ENCODE measurements around the gene GLDC. TPM values are rescaled to one million over a fixed set of nuclear protein-coding genes. Genes with fewer than 3 reads are reported as not detected.

The GLDC gene
- total RNA-seq, 1 donor from 2014 or later: 100 TPM

DNA sequence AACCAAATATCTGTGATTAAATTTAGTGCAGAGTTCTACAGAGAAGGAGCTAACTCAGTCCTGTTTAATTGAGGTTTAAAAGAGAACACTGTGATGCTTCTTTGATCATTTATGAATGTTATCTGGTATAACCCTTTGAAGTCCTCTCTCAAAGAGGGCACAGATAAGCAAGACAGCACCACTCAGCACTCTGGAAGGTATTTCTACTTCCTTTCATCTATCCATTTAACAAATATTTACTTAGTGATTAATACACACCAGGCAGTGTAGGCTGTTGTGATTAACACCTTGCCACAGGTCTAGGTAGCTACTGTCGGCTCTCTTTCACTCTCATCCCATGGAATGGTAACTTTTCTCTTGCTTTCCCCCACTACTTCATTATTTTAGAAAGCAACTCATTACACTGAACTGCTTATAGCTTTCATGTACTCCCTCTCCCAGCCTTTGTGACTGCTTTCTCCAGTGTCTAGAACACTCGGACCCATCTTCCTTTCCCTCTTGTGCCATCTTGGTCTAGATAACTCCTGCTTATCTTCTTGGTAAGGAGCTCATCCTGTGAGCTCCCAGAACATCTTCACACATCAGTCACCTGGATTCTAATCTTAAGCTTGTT, 54.7 kb downstream of the GLDC start:
- Mint-ChIP-seq H3K4me3 (no peak overlapping the region), H3K4me1 (no peaks in the 10 kb centered on the region), H3K36me3 (peaks cover 29% of the 10 kb centered on the region), H3K9me3 (no peaks in the 10 kb centered on the region), H3K27ac (no peak overlapping the region), H3K27me3 (ENCODE audit: insufficient read depth, low read depth) (no peaks in the 10 kb centered on the region)
- H3K9me3 ChIP-seq (ENCODE audit: low read depth): no peaks in the 10 kb centered on the region
- H3K27me3 ChIP-seq: no peaks in the 10 kb centered on the region
- no peak for DNase-seq (ENCODE audit: low spot score)
- no peak overlapping the region for H3K4me2 ChIP-seq
- H3K36me3 ChIP-seq: peaks cover 9% of the 10 kb centered on the region
- H3K9ac ChIP-seq: no peak overlapping the region
- H3K4me3 ChIP-seq: no peak overlapping the region
- H3K4me1 ChIP-seq: no peaks in the 10 kb centered on the region
- no peaks in the 10 kb centered on the region for H3K79me2 ChIP-seq (ENCODE audit: low read depth)
- H3K27ac ChIP-seq: no peak overlapping the region
- no peak for TF ChIP-seq EZH2 (IDR thresholded peaks at IDR 0.05)
- no peak for TF ChIP-seq EZH2phosphoT487 (IDR thresholded peaks at IDR 0.05)
- TF ChIP-seq, protein P1, sequence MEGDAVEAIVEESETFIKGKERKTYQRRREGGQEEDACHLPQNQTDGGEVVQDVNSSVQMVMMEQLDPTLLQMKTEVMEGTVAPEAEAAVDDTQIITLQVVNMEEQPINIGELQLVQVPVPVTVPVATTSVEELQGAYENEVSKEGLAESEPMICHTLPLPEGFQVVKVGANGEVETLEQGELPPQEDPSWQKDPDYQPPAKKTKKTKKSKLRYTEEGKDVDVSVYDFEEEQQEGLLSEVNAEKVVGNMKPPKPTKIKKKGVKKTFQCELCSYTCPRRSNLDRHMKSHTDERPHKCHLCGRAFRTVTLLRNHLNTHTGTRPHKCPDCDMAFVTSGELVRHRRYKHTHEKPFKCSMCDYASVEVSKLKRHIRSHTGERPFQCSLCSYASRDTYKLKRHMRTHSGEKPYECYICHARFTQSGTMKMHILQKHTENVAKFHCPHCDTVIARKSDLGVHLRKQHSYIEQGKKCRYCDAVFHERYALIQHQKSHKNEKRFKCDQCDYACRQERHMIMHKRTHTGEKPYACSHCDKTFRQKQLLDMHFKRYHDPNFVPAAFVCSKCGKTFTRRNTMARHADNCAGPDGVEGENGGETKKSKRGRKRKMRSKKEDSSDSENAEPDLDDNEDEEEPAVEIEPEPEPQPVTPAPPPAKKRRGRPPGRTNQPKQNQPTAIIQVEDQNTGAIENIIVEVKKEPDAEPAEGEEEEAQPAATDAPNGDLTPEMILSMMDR (IDR thresholded peaks at IDR 0.05): no peak
- H2AFZ ChIP-seq (replicated peaks): no peak overlapping the region
- H4K20me1 ChIP-seq (ENCODE audit: low read depth): no peaks in the 10 kb centered on the region
- H3F3A ChIP-seq (ENCODE audit: low read depth): no peaks in the 10 kb centered on the region

DNA sequence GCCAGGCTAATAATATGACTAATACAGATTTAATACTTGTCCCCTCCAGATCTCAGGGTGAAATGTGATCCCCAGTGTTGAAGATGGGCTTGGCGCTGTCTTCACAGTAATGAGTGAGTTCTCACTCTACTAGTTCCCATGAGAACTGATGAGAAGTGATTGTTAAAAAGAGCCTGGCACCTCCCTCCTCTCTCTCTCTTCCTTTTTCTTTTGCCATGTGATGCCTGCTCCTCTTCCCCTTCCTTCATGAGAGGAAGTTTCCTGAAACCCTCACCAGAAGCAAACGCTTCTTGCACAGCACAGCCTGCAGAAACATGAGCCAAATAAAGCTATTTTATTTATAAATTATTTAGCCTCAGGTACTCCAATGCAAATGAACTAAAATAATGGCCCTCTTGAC, 55.2 kb downstream of the GLDC start:
- no peaks in the 10 kb centered on the region for H3F3A ChIP-seq (ENCODE audit: low read depth)
- peak overlapping the region; percentile 21 for H3K27ac Mint-ChIP-seq
- no peaks in the 10 kb centered on the region for H3K27me3 ChIP-seq
- TF ChIP-seq, protein P1 (IDR thresholded peaks at IDR 0.05): no peak
- TF ChIP-seq EZH2phosphoT487 (IDR thresholded peaks at IDR 0.05) (no peak), EZH2 (IDR thresholded peaks at IDR 0.05) (no peak)
- H3K27me3 Mint-ChIP-seq (ENCODE audit: insufficient read depth, low read depth): no peaks in the 10 kb centered on the region
- DNase-seq (ENCODE audit: low spot score): no peak
- no peaks in the 10 kb centered on the region for H3K79me2 ChIP-seq (ENCODE audit: low read depth)
- H2AFZ ChIP-seq (replicated peaks): no peak overlapping the region
- H3K4me1 Mint-ChIP-seq: no peaks in the 10 kb centered on the region
- peaks cover 9% of the 10 kb centered on the region for H3K36me3 ChIP-seq
- H3K9me3 ChIP-seq (ENCODE audit: low read depth): no peaks in the 10 kb centered on the region
- H4K20me1 ChIP-seq (ENCODE audit: low read depth): no peaks in the 10 kb centered on the region
- no peak overlapping the region for H3K27ac ChIP-seq
- no peaks in the 10 kb centered on the region for H3K4me1 ChIP-seq
- peaks cover 26% of the 10 kb centered on the region for H3K36me3 Mint-ChIP-seq
- H3K4me3 ChIP-seq: no peak overlapping the region
- H3K9ac ChIP-seq: no peak overlapping the region
- H3K9me3 Mint-ChIP-seq: no peaks in the 10 kb centered on the region
- no peak overlapping the region for H3K4me3 Mint-ChIP-seq
- H3K4me2 ChIP-seq: no peak overlapping the region

DNA sequence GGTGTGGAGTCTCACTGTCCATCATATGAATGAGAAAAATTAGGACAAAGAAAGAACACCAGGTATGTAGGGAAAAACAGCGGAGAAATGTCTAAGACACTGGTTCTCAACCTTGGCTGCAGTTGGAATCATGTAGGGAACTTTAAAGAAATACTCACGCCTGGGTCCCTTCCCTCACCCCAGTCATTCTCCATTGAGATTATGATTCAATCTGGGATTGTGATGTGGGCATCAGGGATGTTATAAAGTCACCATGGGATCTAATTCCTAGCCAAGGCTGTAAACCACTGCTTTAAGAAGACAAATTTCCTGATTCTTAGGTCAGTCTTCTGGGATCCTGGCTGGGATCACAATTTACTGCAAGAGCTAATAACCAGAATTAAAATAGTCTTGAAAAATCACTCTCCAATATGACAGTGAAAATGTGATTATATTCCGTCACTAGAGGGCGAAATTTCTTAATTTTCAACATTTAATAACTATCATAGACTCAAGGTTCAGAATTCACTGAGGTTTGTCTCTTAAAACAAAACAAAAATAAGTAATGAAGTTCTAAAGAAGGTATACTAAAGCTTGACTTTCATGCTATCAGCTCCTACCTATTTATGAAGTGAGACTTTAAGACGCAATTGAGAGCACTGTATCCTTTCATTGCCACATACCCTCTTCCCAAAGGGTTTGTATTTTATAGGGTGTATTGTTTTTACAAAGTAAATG, 60.5 kb downstream of the GLDC start:
- no peak overlapping the region for H3K9ac ChIP-seq
- Mint-ChIP-seq H3K27me3 (ENCODE audit: insufficient read depth, low read depth) (no peaks in the 10 kb centered on the region), H3K27ac (no peak overlapping the region), H3K36me3 (peaks cover 4% of the 10 kb centered on the region), H3K9me3 (no peaks in the 10 kb centered on the region), H3K4me1 (no peaks in the 10 kb centered on the region), H3K4me3 (no peak overlapping the region)
- H3K36me3 ChIP-seq: peaks cover 4% of the 10 kb centered on the region
- DNase-seq (ENCODE audit: low spot score): peak; percentile 6
- H3K79me2 ChIP-seq (ENCODE audit: low read depth): no peaks in the 10 kb centered on the region
- H4K20me1 ChIP-seq (ENCODE audit: low read depth): no peaks in the 10 kb centered on the region
- H3K27me3 ChIP-seq: no peaks in the 10 kb centered on the region
- no peak overlapping the region for H3K4me2 ChIP-seq
- no peak overlapping the region for H3K4me3 ChIP-seq
- H3F3A ChIP-seq (ENCODE audit: low read depth): no peaks in the 10 kb centered on the region
- no peaks in the 10 kb centered on the region for H3K4me1 ChIP-seq
- no peak overlapping the region for H3K27ac ChIP-seq
- no peak for TF ChIP-seq EZH2phosphoT487 (IDR thresholded peaks at IDR 0.05)
- TF ChIP-seq, protein P1 (IDR thresholded peaks at IDR 0.05): peak; percentile 55
- H2AFZ ChIP-seq (replicated peaks): no peak overlapping the region
- no peaks in the 10 kb centered on the region for H3K9me3 ChIP-seq (ENCODE audit: low read depth)

All from neural progenitor cell (in vitro differentiated cells).